Measurements from ENCODE around the gene PCDH9. TPM values are rescaled to one million over a fixed set of nuclear protein-coding genes. Genes with fewer than 3 reads are reported as not detected.

PCDH9 gene
- total and polyA plus RNA-seq, 3 donors from 2014 or later: 2.3 to 4.6 (median 3.5) TPM

- Histone ChIP-seq H3K4me1 (no peaks in the 10 kb centered on the region), H3K4me3 (no peak overlapping the region), H3K9me3 (no peaks in the 10 kb centered on the region), H3K27me3 (no peaks in the 10 kb centered on the region), H3K27ac (no peak overlapping the region), H3K36me3 (ENCODE audit: low read depth, missing control alignments) (no peaks in the 10 kb centered on the region)
- 85 to 88% methylated on average over 1 of the region's 1 CpG for WGBS, 2 donors
- no peak for DNase-seq
- no peak for TF ChIP-seq POLR2A (IDR thresholded peaks at IDR 0.05)
- TF ChIP-seq CTCF (IDR thresholded peaks at IDR 0.05): no peak
- intact Hi-C loops (cut with DNase I; ENCODE audit: low total_unique reads): no loop called here
These were observed 42.9 kb upstream of the PCDH9 start for GRCh38 chr13:67273001-67273400.

- intact Hi-C loops (cut with DNase I; ENCODE audit: low total_unique reads): no loop called here
- no peak for TF ChIP-seq POLR2A (IDR thresholded peaks at IDR 0.05)
- TF ChIP-seq CTCF (IDR thresholded peaks at IDR 0.05): no peak
- WGBS, 2 donors: 99 to 100% methylated on average over 3 to 4 of the region's 4 CpGs
- Histone ChIP-seq H3K9me3 (no peaks in the 10 kb centered on the region), H3K27ac (no peak overlapping the region), H3K27me3 (no peaks in the 10 kb centered on the region), H3K4me1 (no peaks in the 10 kb centered on the region), H3K36me3 (ENCODE audit: low read depth, missing control alignments) (no peaks in the 10 kb centered on the region), H3K4me3 (no peak overlapping the region)
- DNase-seq: no peak
These were observed 37.0 kb upstream of the PCDH9 start for GRCh38 chr13:67267136-67267535.

- intact Hi-C loops (cut with DNase I; ENCODE audit: low total_unique reads): no loop called here
- Histone ChIP-seq H3K36me3 (ENCODE audit: low read depth, missing control alignments) (no peaks in the 10 kb centered on the region), H3K9me3 (no peaks in the 10 kb centered on the region), H3K4me3 (no peak overlapping the region), H3K27me3 (no peaks in the 10 kb centered on the region), H3K4me1 (no peaks in the 10 kb centered on the region), H3K27ac (no peak overlapping the region)
- 87 to 88% methylated on average over 5 of the region's 5 CpGs for WGBS, 2 donors
- DNase-seq: no peak
- TF ChIP-seq CTCF (IDR thresholded peaks at IDR 0.05) (no peak), POLR2A (IDR thresholded peaks at IDR 0.05) (no peak)
These were observed 29.1 kb upstream of the PCDH9 start for GRCh38 chr13:67259208-67259607.

- 85 to 86% methylated on average over 1 of the region's 1 CpG for WGBS, 2 donors
- TF ChIP-seq CTCF (IDR thresholded peaks at IDR 0.05) (no peak), POLR2A (IDR thresholded peaks at IDR 0.05) (no peak)
- Histone ChIP-seq H3K9me3 (no peaks in the 10 kb centered on the region), H3K36me3 (ENCODE audit: low read depth, missing control alignments) (no peaks in the 10 kb centered on the region), H3K27ac (no peak overlapping the region), H3K4me3 (no peak overlapping the region), H3K27me3 (no peaks in the 10 kb centered on the region), H3K4me1 (no peaks in the 10 kb centered on the region)
- DNase-seq: no peak
- intact Hi-C loops (cut with DNase I; ENCODE audit: low total_unique reads): no loop called here
These were observed 28.3 kb upstream of the PCDH9 start for GRCh38 chr13:67258482-67258881.

- Histone ChIP-seq H3K4me1 (no peaks in the 10 kb centered on the region), H3K9me3 (no peaks in the 10 kb centered on the region), H3K36me3 (ENCODE audit: low read depth, missing control alignments) (no peaks in the 10 kb centered on the region), H3K27ac (no peak overlapping the region), H3K4me3 (no peak overlapping the region), H3K27me3 (no peaks in the 10 kb centered on the region)
- DNase-seq: no peak
- TF ChIP-seq POLR2A (IDR thresholded peaks at IDR 0.05): no peak
- TF ChIP-seq CTCF (IDR thresholded peaks at IDR 0.05): no peak
- intact Hi-C loops (cut with DNase I; ENCODE audit: low total_unique reads): no loop called here
These were observed 8.7 kb upstream of the PCDH9 start for GRCh38 chr13:67238861-67239260.
